ENCODE data around the gene EIF5B. TPM values are rescaled to one million over a fixed set of nuclear protein-coding genes. Genes with fewer than 3 reads are reported as not detected.

The EIF5B gene
- total RNA-seq, 1 experiment from 2014 or later = 2.0 TPM

DNA sequence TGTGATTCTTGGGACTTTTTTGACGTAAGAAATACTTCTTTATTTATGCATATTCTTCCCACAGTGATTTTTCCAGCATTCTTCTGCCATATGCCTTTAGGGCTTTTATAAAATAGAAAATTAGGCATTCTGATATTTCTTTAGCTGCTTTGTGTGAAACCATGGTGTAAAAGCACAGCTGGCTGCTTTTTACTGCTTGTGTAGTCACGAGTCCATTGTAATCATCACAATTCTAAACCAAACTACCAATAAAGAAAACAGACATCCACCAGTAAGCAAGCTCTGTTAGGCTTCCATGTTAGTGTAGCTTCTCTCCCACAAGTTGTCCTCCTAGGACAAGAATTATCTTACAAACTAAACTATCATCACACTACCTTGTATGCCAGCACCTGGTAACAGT lies 62.6 kb downstream of the EIF5B start:
- DNase-seq (ENCODE audit: low read depth) = no peak
- in situ Hi-C loops (cut with HindIII; ENCODE audit: low pct_unique_long_range_greater_than_20kb, low sequenced_read_pairs) = no loop called here

DNA sequence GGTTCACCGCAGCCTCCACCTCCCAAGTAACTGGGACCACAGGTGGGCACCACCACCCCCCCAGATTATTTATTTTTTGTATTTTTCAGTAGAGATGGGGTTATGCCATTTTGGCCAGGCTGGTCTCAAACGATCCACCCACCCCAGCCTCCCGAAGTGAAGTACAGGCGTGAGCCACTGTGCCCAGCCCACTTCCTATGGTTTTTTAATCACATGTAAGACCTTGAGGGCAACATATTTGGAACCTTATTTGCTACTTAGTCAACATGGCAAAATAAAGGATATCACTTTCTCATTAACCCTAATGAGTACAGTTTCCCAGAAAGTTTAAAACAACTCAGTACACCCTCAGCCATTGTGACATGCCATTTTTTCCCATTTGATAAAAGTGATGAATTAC lies 64.7 kb downstream of the EIF5B start:
- DNase-seq (ENCODE audit: low read depth) = no peak
- in situ Hi-C loops (cut with HindIII; ENCODE audit: low pct_unique_long_range_greater_than_20kb, low sequenced_read_pairs) = no loop called here

GRCh38 chr2:99403084-99403483 lies 65.9 kb downstream of the EIF5B start:
- in situ Hi-C loops (cut with HindIII; ENCODE audit: low pct_unique_long_range_greater_than_20kb, low sequenced_read_pairs) = no loop called here
- no peak for DNase-seq (ENCODE audit: low read depth)

GRCh38 chr2:99403524-99403923 lies 66.3 kb downstream of the EIF5B start:
- in situ Hi-C loops (cut with HindIII; ENCODE audit: low pct_unique_long_range_greater_than_20kb, low sequenced_read_pairs) = no loop called here
- DNase-seq (ENCODE audit: low read depth) = peak; percentile 15

DNA sequence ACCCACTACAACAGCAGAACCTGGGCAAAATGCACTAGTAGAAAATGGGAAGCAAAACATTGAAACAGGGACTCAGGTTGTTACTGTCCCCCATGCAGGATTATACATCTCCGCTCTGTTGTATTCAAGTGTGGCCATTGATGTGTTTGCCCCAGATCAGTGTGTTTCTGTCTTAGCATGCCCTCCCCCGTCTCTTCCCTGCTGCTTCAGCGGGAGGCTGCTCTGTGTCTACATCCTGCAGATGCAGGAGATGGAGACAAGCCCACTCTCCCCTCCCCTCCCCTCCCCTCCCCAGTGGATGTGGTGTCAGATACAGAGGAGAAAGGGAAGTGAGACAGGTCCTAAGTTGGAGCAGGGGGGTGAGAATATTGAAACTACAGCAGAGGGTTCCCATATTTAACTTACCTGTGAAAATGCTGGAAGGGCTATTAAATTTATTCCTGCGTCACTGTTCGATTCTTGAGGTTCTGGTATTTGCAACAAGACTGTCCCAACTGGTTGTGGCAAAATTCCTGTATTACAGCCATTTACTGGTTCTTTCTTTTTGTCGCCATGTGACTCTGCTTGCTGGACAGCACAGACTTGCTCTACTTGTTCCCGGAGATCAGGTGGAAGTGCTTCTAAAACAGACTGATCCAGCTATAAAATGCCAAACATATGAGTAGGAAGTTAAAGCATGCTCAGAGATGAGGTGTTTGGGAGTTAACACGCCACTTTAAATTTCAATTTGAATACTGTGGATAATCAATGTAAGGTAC lies 67.0 kb downstream of the EIF5B start:
- no peak for DNase-seq (ENCODE audit: low read depth)
- in situ Hi-C loops (cut with HindIII; ENCODE audit: low pct_unique_long_range_greater_than_20kb, low sequenced_read_pairs) = no loop called here

GRCh38 chr2:99404797-99405669 lies 67.8 kb downstream of the EIF5B start:
- in situ Hi-C loops (cut with HindIII; ENCODE audit: low pct_unique_long_range_greater_than_20kb, low sequenced_read_pairs) = no loop called here
- no peak for DNase-seq (ENCODE audit: low read depth)

GRCh38 chr2:99406137-99406536 lies 68.9 kb downstream of the EIF5B start:
- DNase-seq (ENCODE audit: low read depth) = no peak
- in situ Hi-C loops (cut with HindIII; ENCODE audit: low pct_unique_long_range_greater_than_20kb, low sequenced_read_pairs) = no loop called here

- in situ Hi-C loops (cut with HindIII; ENCODE audit: low pct_unique_long_range_greater_than_20kb, low sequenced_read_pairs) = no loop called here
- no peak for DNase-seq (ENCODE audit: low read depth)
Measured at GRCh38 chr2:99410276-99410675, 73.1 kb downstream of the EIF5B start.

GRCh38 chr2:99414566-99414965 lies 77.4 kb downstream of the EIF5B start:
- DNase-seq (ENCODE audit: low read depth) = no peak
- in situ Hi-C loops (cut with HindIII; ENCODE audit: low pct_unique_long_range_greater_than_20kb, low sequenced_read_pairs) = no loop called here

DNA sequence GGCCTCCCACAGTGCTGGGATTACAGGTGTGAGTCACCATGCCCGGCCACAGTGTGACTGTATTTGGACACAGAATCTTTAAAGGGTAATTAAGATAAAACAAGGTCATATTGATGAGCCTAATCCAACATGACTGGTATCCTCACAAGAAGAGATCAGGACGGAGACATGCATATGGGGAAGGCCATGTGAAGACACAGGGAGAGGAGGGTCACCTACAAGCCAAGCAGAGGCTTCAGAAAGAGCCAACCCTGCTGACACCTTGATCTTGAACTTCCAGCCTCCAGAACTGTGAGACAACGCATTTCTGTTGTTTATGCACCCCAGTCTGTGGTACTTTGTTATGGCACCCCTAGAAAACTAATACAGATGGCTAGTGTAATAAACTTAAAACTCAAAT lies 80.2 kb downstream of the EIF5B start:
- no peak for DNase-seq (ENCODE audit: low read depth)

DNA sequence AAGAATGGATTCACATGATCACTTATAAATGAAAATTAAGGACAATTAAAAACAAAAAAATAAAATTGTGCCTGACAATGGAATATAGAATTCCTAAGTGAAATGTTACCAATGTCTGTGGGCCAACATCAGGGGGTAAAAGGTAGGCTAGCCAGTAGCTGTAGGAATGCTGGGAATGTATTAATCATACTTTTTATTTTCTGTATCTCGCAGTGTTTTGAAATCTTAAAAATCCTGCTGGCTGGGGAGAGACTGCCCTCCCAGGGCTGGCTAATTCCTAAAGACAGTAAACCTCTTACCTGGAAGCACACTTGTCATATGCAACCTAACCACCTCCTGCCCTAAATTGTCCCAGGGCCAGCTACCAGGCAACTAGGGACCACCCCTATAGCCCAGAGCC lies 82.8 kb downstream of the EIF5B start:
- DNase-seq (ENCODE audit: low read depth) = no peak
- in situ Hi-C loops (cut with HindIII; ENCODE audit: low pct_unique_long_range_greater_than_20kb, low sequenced_read_pairs) = no loop called here

More for the DNA sequence above, 80.2 kb downstream of the EIF5B start:
- in situ Hi-C loops (cut with HindIII; ENCODE audit: low pct_unique_long_range_greater_than_20kb, low sequenced_read_pairs) = no loop called here

- DNase-seq (ENCODE audit: low read depth) = no peak
- in situ Hi-C loops (cut with HindIII; ENCODE audit: low pct_unique_long_range_greater_than_20kb, low sequenced_read_pairs) = no loop called here
Measured at GRCh38 chr2:99420751-99421299, 83.6 kb downstream of the EIF5B start.

DNA sequence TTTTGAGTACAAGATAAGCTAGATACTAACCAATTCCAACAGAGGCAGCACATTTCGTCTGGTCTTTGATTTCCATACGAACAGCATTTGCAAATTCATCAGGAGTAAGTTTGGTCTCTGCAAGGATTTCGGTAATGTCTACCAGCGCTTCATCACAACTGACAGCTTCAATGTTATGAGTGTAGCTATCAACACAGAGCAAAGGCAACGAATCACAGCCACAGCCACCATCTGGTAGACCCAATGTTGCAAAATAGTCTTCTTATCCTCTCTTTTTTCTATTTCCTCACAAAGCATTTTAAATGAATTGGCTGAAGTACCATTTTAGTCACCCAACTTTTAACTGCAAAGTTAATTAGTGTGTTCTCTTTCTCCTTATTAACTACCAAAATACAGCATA lies 84.3 kb downstream of the EIF5B start:
- in situ Hi-C loops (cut with HindIII; ENCODE audit: low pct_unique_long_range_greater_than_20kb, low sequenced_read_pairs) = no loop called here
- DNase-seq (ENCODE audit: low read depth) = no peak

- DNase-seq (ENCODE audit: low read depth) = no peak
- in situ Hi-C loops (cut with HindIII; ENCODE audit: low pct_unique_long_range_greater_than_20kb, low sequenced_read_pairs) = no loop called here
Measured at GRCh38 chr2:99422599-99422998, 85.4 kb downstream of the EIF5B start.

- no peak for DNase-seq (ENCODE audit: low read depth)
- in situ Hi-C loops (cut with HindIII; ENCODE audit: low pct_unique_long_range_greater_than_20kb, low sequenced_read_pairs) = no loop called here
Measured at GRCh38 chr2:99424371-99424770, 87.2 kb downstream of the EIF5B start.

- in situ Hi-C loops (cut with HindIII; ENCODE audit: low pct_unique_long_range_greater_than_20kb, low sequenced_read_pairs) = no loop called here
- no peak for DNase-seq (ENCODE audit: low read depth)
Measured at GRCh38 chr2:99425022-99425421, 87.8 kb downstream of the EIF5B start.

DNA sequence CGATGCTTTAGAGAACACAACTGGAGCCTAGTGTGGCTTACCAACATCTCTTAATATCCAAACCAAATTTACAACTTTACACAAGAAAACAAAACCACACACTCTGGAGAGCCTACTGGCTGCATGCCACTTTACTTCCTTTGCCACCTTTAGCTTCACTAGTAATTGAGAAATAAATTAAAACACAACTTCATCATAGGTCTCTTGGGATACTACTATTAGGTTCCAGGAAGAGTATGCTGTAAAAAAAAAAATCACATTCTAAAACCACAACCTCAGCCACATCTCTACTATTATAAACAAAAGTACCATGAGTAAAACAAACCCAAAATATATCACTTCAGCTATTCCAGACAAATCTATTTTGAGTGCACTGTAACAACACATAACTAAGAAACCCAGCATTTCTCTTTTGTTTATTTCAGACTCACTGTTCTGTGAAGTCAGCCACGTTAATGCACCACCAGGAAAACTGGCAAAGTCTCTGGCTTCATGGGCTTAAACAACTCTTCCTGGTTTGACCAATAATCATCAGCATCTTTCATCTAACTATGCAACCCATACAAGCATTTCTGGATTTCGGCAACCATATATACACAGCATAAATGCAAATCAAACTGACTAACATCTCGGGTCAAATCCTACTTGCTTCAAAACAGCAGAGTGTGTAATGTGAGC lies 93.6 kb downstream of the EIF5B start:
- in situ Hi-C loops (cut with HindIII; ENCODE audit: low pct_unique_long_range_greater_than_20kb, low sequenced_read_pairs) = no loop called here

DNA sequence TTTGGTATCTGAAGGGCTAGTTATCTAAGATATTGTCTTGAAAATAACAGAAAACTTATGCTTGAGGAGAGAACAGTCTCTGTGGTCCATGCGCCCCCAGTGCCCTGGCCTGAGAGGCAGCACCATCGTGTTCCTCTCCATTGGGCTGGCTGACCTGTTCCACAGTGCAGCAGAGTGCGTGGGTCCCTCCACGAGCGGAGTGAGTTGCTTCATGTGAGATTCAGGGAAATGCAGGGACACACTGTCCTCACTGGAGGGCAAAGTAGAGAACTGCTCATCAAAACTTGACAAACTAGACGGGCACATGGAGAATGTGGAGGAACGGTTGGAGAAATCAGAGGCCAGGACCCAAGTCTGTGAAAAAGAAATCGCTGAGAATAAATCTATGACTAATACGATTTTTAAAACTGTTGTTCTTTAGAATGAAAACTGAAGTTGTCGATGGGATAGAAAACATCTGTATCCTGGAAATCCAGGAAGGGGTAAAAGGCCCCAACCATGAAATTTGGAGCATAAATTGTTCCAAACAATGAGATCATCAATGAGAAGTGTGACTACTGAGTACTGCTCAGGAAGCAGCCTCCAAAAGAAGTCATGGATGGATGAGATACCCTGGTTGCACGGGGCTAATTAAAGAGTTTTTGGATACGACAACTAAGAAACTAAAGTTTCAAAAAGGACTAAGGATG lies 94.5 kb downstream of the EIF5B start:
- in situ Hi-C loops (cut with HindIII; ENCODE audit: low pct_unique_long_range_greater_than_20kb, low sequenced_read_pairs) = no loop called here
- no peak for DNase-seq (ENCODE audit: low read depth)

More for the DNA sequence above, 93.6 kb downstream of the EIF5B start:
- peak; percentile 70 for DNase-seq (ENCODE audit: low read depth)
